ENCODE results near the gene OXT. TPM values are rescaled to one million over a fixed set of nuclear protein-coding genes. Genes with fewer than 3 reads are reported as not detected.
A peak's percentile ranks its signal among the peaks of the same experiment; 100 is the strongest.

The OXT gene
- total RNA-seq, 4 donors from 2014 or later = not detected

GRCh38 chr20:3037654-3038053 is 33.8 kb upstream of the OXT start:
- H3K36me3 ChIP-seq = peaks cover 0 to 83% of the 10 kb centered on the region in 2 donors
- H3K9me3 ChIP-seq = no peaks in the 10 kb centered on the region
- H3K27ac ChIP-seq = no peak overlapping the region
- H3K4me3 ChIP-seq = no peak overlapping the region
- TF ChIP-seq EP300 (IDR thresholded peaks at IDR 0.05) (no peak), POLR2AphosphoS5 (IDR thresholded peaks at IDR 0.05) (no peak), POLR2A (IDR thresholded peaks at IDR 0.05) (no peak), CTCF (IDR thresholded peaks at IDR 0.05) (no peak)
- H3K4me1 ChIP-seq = peaks cover 0 to 14% (median 5%) of the 10 kb centered on the region in 3 donors
- no peak for ATAC-seq
- no peaks in the 10 kb centered on the region for H3K27me3 ChIP-seq
- WGBS, 2 donors (ENCODE audit: low coverage in 1 of 2) = 69% methylated on average over 3 of the region's 3 CpGs; no CpG with 5 or more reads in 1 of the 2 donors

GRCh38 chr20:3038454-3038853 is 33.0 kb upstream of the OXT start:
- H3K9me3 ChIP-seq = no peaks in the 10 kb centered on the region
- H3K27me3 ChIP-seq = no peaks in the 10 kb centered on the region
- no peak overlapping the region for H3K4me3 ChIP-seq
- peaks cover 0 to 75% of the 10 kb centered on the region in 2 donors for H3K36me3 ChIP-seq
- no peak for ATAC-seq
- WGBS, 2 donors (ENCODE audit: low coverage in 1 of 2) = 81 to 95% methylated on average over 5 of the region's 5 CpGs
- TF ChIP-seq POLR2AphosphoS5 (IDR thresholded peaks at IDR 0.05) (no peak), CTCF (IDR thresholded peaks at IDR 0.05) (no peak), EP300 (IDR thresholded peaks at IDR 0.05) (no peak), POLR2A (IDR thresholded peaks at IDR 0.05) (no peak)
- H3K4me1 ChIP-seq = peaks cover 0 to 20% (median 5%) of the 10 kb centered on the region in 3 donors
- no peak overlapping the region for H3K27ac ChIP-seq

GRCh38 chr20:3039426-3039825 is 32.0 kb upstream of the OXT start:
- TF ChIP-seq EP300 (IDR thresholded peaks at IDR 0.05) (no peak), CTCF (IDR thresholded peaks at IDR 0.05) (no peak), POLR2AphosphoS5 (IDR thresholded peaks at IDR 0.05) (no peak)
- Histone ChIP-seq H3K27me3 (no peaks in the 10 kb centered on the region), H3K4me1 (peaks cover 0 to 21% (median 5%) of the 10 kb centered on the region in 3 donors), H3K36me3 (peaks cover 0 to 66% of the 10 kb centered on the region in 2 donors), H3K27ac (no peak overlapping the region), H3K9me3 (no peaks in the 10 kb centered on the region), H3K4me3 (no peak overlapping the region)
- WGBS, 2 donors (ENCODE audit: low coverage in 1 of 2) = 80 to 83% methylated on average over 1 of the region's 4 CpGs
- no peak for ATAC-seq

GRCh38 chr20:3040086-3040485 is 31.3 kb upstream of the OXT start:
- Histone ChIP-seq H3K27ac (no peak overlapping the region), H3K4me3 (no peak overlapping the region), H3K27me3 (no peaks in the 10 kb centered on the region), H3K36me3 (peaks cover 0 to 60% of the 10 kb centered on the region in 2 donors), H3K4me1 (peaks cover 0 to 28% (median 8%) of the 10 kb centered on the region in 3 donors), H3K9me3 (no peaks in the 10 kb centered on the region)
- WGBS, 2 donors (ENCODE audit: low coverage in 1 of 2) = 93 to 100% methylated on average over 3 to 4 of the region's 8 CpGs
- no peak for ATAC-seq
- TF ChIP-seq CTCF (IDR thresholded peaks at IDR 0.05) (no peak), POLR2A (IDR thresholded peaks at IDR 0.05) (no peak), POLR2AphosphoS5 (IDR thresholded peaks at IDR 0.05) (no peak)

- TF ChIP-seq CTCF (IDR thresholded peaks at IDR 0.05) = no peak
- TF ChIP-seq EP300 (IDR thresholded peaks at IDR 0.05) = no peak
- no peak for TF ChIP-seq POLR2AphosphoS5 (IDR thresholded peaks at IDR 0.05)
- no peak for TF ChIP-seq POLR2A (IDR thresholded peaks at IDR 0.05)
- H3K36me3 ChIP-seq = peaks cover 0 to 41% of the 10 kb centered on the region in 2 donors
- no peak overlapping the region for H3K4me3 ChIP-seq
- WGBS, 2 donors (ENCODE audit: low coverage in 1 of 2) = 25 to 40% methylated on average over 8 to 9 of the region's 10 CpGs
- no peaks in the 10 kb centered on the region for H3K27me3 ChIP-seq
- H3K4me1 ChIP-seq = peaks cover 0 to 38% (median 14%) of the 10 kb centered on the region in 3 donors
- H3K9me3 ChIP-seq = no peaks in the 10 kb centered on the region
- ATAC-seq = no peak
- peak overlapping the region in 3 of 4 donors; percentile 56 to 66 (median 62) for H3K27ac ChIP-seq
These were observed 29.5 kb upstream of the OXT start for GRCh38 chr20:3041854-3042409.

Data from gastroesophageal sphincter (tissue), 4 donors.